ENCODE data around the gene RPL34.

DNA sequence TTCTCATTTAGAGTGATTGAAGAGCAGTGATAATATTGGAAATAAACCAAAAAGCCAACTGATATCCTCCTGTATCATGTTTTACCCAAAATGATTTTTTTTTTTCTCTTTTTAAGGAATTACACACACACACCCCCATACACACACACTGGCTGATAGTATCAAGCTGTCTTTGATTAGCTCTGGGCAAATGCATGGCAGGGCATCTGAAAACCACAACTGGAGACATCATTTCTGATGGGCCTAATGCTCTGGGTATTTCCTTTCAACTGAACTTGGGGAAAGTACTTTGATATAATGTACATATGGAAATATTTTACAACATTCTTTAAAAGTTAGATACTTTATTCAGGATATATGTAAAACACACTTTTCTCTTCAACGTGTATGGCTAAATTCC, 15.9 kb downstream of the RPL34 start:
- TF ChIP-seq EZH2phosphoT487 (IDR thresholded peaks at IDR 0.05; ENCODE audit: insufficient read depth, low read depth) (no peak), EZH2 (IDR thresholded peaks at IDR 0.05; ENCODE audit: insufficient read depth, poor library complexity, severe bottlenecking) (no peak)
